HEK293T (cell line): ENCODE results near the gene CPED1.
"Not testable (repeated sequence)": the region's sequence is repeated elsewhere in the genome, so short reads cannot be mapped to it uniquely, and the experiment has no call there.

Experiments
- CTBP1 ChIP-seq: fragments of 450-650 bp; IDR thresholded peaks from 2 replicates; pipeline ENCODE4 v1.6.1; 2016; ENCODE audit warnings: borderline replicate concordance
- ELF4 ChIP-seq: fragments of 450-650 bp; IDR thresholded peaks from 2 replicates; pipeline ENCODE4 v1.6.1; 2017; ENCODE audit warnings: antibody characterized with exemption
- FOXA1 ChIP-seq: fragments of 450-650 bp; IDR thresholded peaks from 2 replicates; pipeline ENCODE4 v1.6.1; 2016; ENCODE audit warnings: mild to moderate bottlenecking
- FOXK2 ChIP-seq: fragments of 450-650 bp; IDR thresholded peaks from 2 replicates; pipeline ENCODE4 v1.6.1; 2016; ENCODE audit warnings: mild to moderate bottlenecking
- FOXM1 ChIP-seq: fragments of 450-650 bp; IDR thresholded peaks from 2 replicates; pipeline ENCODE4 v1.6.1; 2017; ENCODE audit warnings: mild to moderate bottlenecking, borderline replicate concordance
- LEF1 ChIP-seq: fragments of 450-650 bp; IDR thresholded peaks from 2 replicates; pipeline ENCODE4 v1.6.1; 2017; ENCODE audit warnings: mild to moderate bottlenecking, borderline replicate concordance
- NFRKB ChIP-seq: fragments of 450-650 bp; IDR thresholded peaks from 2 replicates; pipeline ENCODE4 v1.6.1; 2016; ENCODE audit warnings: mild to moderate bottlenecking, moderate library complexity
- SP1 ChIP-seq: fragments of 450-650 bp; IDR thresholded peaks from 2 replicates; pipeline ENCODE4 v1.6.1; 2017
- SUZ12 ChIP-seq: fragments of 450-650 bp; IDR thresholded peaks from 2 replicates; pipeline ENCODE4 v1.6.1; 2016; ENCODE audit warnings: mild to moderate bottlenecking
- TF ChIP-seq, protein P1 (sequence below): fragments of 450-650 bp; IDR thresholded peaks from 2 replicates; pipeline ENCODE4 v1.6.1; 2016

GRCh38 chr7:121005058-121005457 is 16.5 kb downstream of the CPED1 start:
- TF ChIP-seq FOXK2, FOXA1, SUZ12, NFRKB, CTBP1, FOXM1, SP1, ELF4, LEF1: not testable (repeated sequence)
- TF ChIP-seq, protein P1, sequence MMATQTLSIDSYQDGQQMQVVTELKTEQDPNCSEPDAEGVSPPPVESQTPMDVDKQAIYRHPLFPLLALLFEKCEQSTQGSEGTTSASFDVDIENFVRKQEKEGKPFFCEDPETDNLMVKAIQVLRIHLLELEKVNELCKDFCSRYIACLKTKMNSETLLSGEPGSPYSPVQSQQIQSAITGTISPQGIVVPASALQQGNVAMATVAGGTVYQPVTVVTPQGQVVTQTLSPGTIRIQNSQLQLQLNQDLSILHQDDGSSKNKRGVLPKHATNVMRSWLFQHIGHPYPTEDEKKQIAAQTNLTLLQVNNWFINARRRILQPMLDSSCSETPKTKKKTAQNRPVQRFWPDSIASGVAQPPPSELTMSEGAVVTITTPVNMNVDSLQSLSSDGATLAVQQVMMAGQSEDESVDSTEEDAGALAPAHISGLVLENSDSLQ: not testable (repeated sequence)
